HepG2 (cell line): ENCODE data around the gene SLC1A4. TPM values are rescaled to one million over a fixed set of nuclear protein-coding genes. Genes with fewer than 3 reads are reported as not detected.

Experiments used
- ATAC-seq: fragments of 200-7000 bp; cut with Tn5 transposase; 3 replicates; pipeline ENCODE4 v1.9.1; 2020; ENCODE audit warnings: mild to moderate bottlenecking, moderate library complexity
- BruUV-seq: library from RNA; stranded (reverse); fragments of 400-500 nt; replicated peaks from 2 replicates; lab custom pipeline; 2021; lab: Mats Ljungman, UMichigan
- CTCF ChIA-PET: fragments of 300-600 bp; formaldehyde crosslinking; extraction: SDS; loops from one replicate; lab custom pipeline; 2021; ENCODE audit warnings: low total read pairs, inconsistent platforms, low intra/inter-chr PET ratio; lab: Yijun Ruan, JAX
- POLR2A ChIA-PET: fragments of 350-600 bp; sonication (Branson Sonifier 250); formaldehyde crosslinking; loops from one replicate; lab custom pipeline; 2020; ENCODE audit warnings: antibody characterized with exemption, inconsistent platforms; lab: Yijun Ruan, JAX
- DNase-seq: peaks from one replicate; pipeline ENCODE4 v3.0.0-alpha.2; 2015; ENCODE audit warnings: low spot score
- FAIRE-seq: peaks from 3 replicates; lab custom pipeline; 2011; peaks lifted over from hg19 to GRCh38; lab: Jason Lieb, UNC
- H2AFZ ChIP-seq: one replicate; pipeline ENCODE4 v1.6.1; 2011; ENCODE audit warnings: low read length, inconsistent platforms
- H3K27ac ChIP-seq: fragments of 300-600 bp; 3 replicates; pipeline ENCODE4 v1.8.0; 2011; ENCODE audit warnings: mixed run types, mild to moderate bottlenecking, mixed read lengths, low read length, inconsistent platforms; ENCODE audit not compliant: insufficient read depth; ENCODE audit errors: extremely low read length
- H3K27me3 ChIP-seq, 2 experiments: fragments of 200-600 bp in 1 of 2; 2 replicates in 1 of 2; 3 replicates in 1 of 2; pipeline versions ENCODE4 v1.6.0 to v1.8.0; 2011; ENCODE audit warnings: low read length in 2 of 2, mild to moderate bottlenecking in 2 of 2, moderate library complexity in 2 of 2, inconsistent platforms in 1 of 2; ENCODE audit not compliant: insufficient read depth in 2 of 2, control insufficient read depth in 1 of 2
- H3K36me3 ChIP-seq, 2 experiments: fragments of 200-600 bp in 1 of 2; replicated peaks in 1 of 2; 2 replicates in 1 of 2; 3 replicates in 1 of 2; pipeline versions ENCODE4 v1.5.1 to v1.8.0; 2011; ENCODE audit warnings: low read length in 2 of 2, inconsistent platforms in 1 of 2; ENCODE audit not compliant: insufficient read depth in 2 of 2, control insufficient read depth in 1 of 2
- H3K4me1 ChIP-seq: 2 replicates; pipeline ENCODE4 v1.5.1; 2012; ENCODE audit warnings: low read length, inconsistent platforms; ENCODE audit not compliant: insufficient read depth
- H3K4me2 ChIP-seq: 2 replicates; pipeline ENCODE4 v1.6.0; 2011; ENCODE audit warnings: low read depth, low read length, inconsistent platforms
- H3K4me3 ChIP-seq, 3 experiments: fragments of 200-600 bp in 1 of 3; sonication (generic), shearing (Covaris generic) in 1 of 3; replicated peaks in 1 of 3; 2 replicates each; pipeline ENCODE4 v1.5.1; 2011 to 2016; ENCODE audit warnings: low read length in 3 of 3, inconsistent platforms in 2 of 3, low read depth in 2 of 3, mild to moderate bottlenecking in 2 of 3, control low read depth in 1 of 3, mixed read lengths in 1 of 3; ENCODE audit not compliant: insufficient read depth in 1 of 3
- H3K79me2 ChIP-seq: one replicate; pipeline ENCODE4 v1.6.1; 2011; ENCODE audit warnings: low read length, inconsistent platforms; ENCODE audit not compliant: insufficient read depth
- H3K9ac ChIP-seq: 2 replicates; pipeline ENCODE4 v1.6.0; 2011; ENCODE audit warnings: mild to moderate bottlenecking, low read depth, low read length, inconsistent platforms; ENCODE audit not compliant: insufficient read depth
- H3K9me3 ChIP-seq: 2 replicates; pipeline ENCODE4 v1.5.1; 2012; ENCODE audit warnings: mild to moderate bottlenecking, low read length
- H4K20me1 ChIP-seq: 2 replicates; pipeline ENCODE4 v1.6.0; 2011; ENCODE audit warnings: inconsistent platforms, mild to moderate bottlenecking, low read length, moderate library complexity; ENCODE audit not compliant: insufficient read depth
- HMGXB3 ChIP-seq: sonication (generic); formaldehyde crosslinking; IDR thresholded peaks from 2 replicates; pipeline ENCODE4 v1.4.0; 2020; ENCODE audit warnings: missing genetic modification reagents, borderline replicate concordance
- MIER2 ChIP-seq: IDR thresholded peaks from 2 replicates; pipeline ENCODE4 v1.6.1; 2016; ENCODE audit warnings: missing biosample characterization, missing genetic modification reagents
- MTF1 ChIP-seq: sonication (generic); formaldehyde crosslinking; IDR thresholded peaks from 2 replicates; pipeline ENCODE4 v1.5.0; 2020; ENCODE audit warnings: missing genetic modification reagents
- NFIB ChIP-seq: sonication (generic); formaldehyde crosslinking; IDR thresholded peaks from 2 replicates; pipeline ENCODE4 v1.9.0; 2021; ENCODE audit warnings: missing genetic modification reagents, mild to moderate bottlenecking, borderline replicate concordance
- NR2F1 ChIP-seq, 2 experiments: fragments of 450-650 bp in 1 of 2; formaldehyde crosslinking in 1 of 2; IDR thresholded peaks; 2 replicates each; pipeline versions ENCODE4 v1.5.0 to v1.6.1; 2016 to 2020; ENCODE audit warnings: mild to moderate bottlenecking in 1 of 2, missing compliant biosample characterization in 1 of 2, missing genetic modification reagents in 1 of 2, moderate library complexity in 1 of 2
- RARG ChIP-seq: sonication (generic); formaldehyde crosslinking; IDR thresholded peaks from 2 replicates; pipeline ENCODE4 v1.4.0; 2020; ENCODE audit warnings: low read depth, mild to moderate bottlenecking, missing genetic modification reagents
- ZBED4 ChIP-seq: sonication (generic); formaldehyde crosslinking; IDR thresholded peaks from 2 replicates; pipeline ENCODE4 v1.4.0; 2020; ENCODE audit warnings: missing genetic modification reagents, borderline replicate concordance
- ZBTB14 ChIP-seq: sonication (generic); formaldehyde crosslinking; IDR thresholded peaks from 2 replicates; pipeline ENCODE4 v1.4.0; 2020; ENCODE audit warnings: missing genetic modification reagents
- ZBTB42 ChIP-seq: sonication (generic); formaldehyde crosslinking; IDR thresholded peaks from 2 replicates; pipeline ENCODE4 v1.5.0; 2020; ENCODE audit warnings: mild to moderate bottlenecking, missing genetic modification reagents
- ZFP36L1 ChIP-seq: sonication (generic); formaldehyde crosslinking; IDR thresholded peaks from 2 replicates; pipeline ENCODE4 v1.8.0; 2022; ENCODE audit warnings: mild to moderate bottlenecking, missing genetic modification reagents, moderate library complexity
- ZNF235 ChIP-seq: sonication (generic); formaldehyde crosslinking; IDR thresholded peaks from 2 replicates; pipeline ENCODE4 v1.8.1; 2023; ENCODE audit warnings: mild to moderate bottlenecking, missing genetic modification reagents, borderline replicate concordance
- ZNF879 ChIP-seq: sonication (generic); formaldehyde crosslinking; IDR thresholded peaks from 2 replicates; pipeline ENCODE4 v1.8.1; 2023; ENCODE audit warnings: missing genetic modification reagents
- WGBS: methylation state at CpG from one replicate; pipeline ENCODE4 v1.1.6; 2017; ENCODE audit warnings: low lambda C conversion rate; 5-methylcytosine and 5-hydroxymethylcytosine counted together
- in situ Hi-C: cut with HindIII; loops from 2 replicates; pipeline ENCODE4 v1.10.0; 2017; ENCODE audit warnings: low pct_unique_long_range_greater_than_20kb; ENCODE audit not compliant: extremely low pct_ligation_motif_present
- intact Hi-C: fragments of 100-400 bp; cut with micrococcal nuclease; formaldehyde crosslinking; loops from one replicate; pipeline ENCODE4 v1.10.0; 2022; ENCODE audit not compliant: unreplicated experiment
- polyA plus RNA-seq, 8 experiments: library from polyadenylated mRNA; depleted of rRNA in 3 of 8; stranded (reverse) in 7 of 8; unstranded in 1 of 8; fragments of >200 nt; fragmentation: Illumina TruSeq in 4 of 8; extraction: Trizol in 4 of 8; gene quantifications; 2 replicates each; pipeline versions ENCODE4 v1.2.1 to v1.2.3, GENCODE V29; 2011 to 2016; ENCODE audit warnings: low read depth in 4 of 8, missing spikeins in 1 of 8, mixed read lengths in 1 of 8; ENCODE audit not compliant: insufficient read depth in 1 of 8
- total RNA-seq, 5 experiments: library from RNA; depleted of rRNA; stranded (reverse); fragments of >200 nt; fragmentation: Illumina TruSeq; extraction: Trizol; gene quantifications; 2 replicates each; pipeline ENCODE4 v1.2.3, GENCODE V29; 2016; ENCODE audit warnings: low read depth in 1 of 5

Gene SLC1A4
- total and polyA plus RNA-seq, 2 of the 13 experiments (the other 11 are each of a cell fraction or from before 2014, with no cell fraction given): 21.0 to 39.6 TPM

GRCh38 chr2:64970495-64970894 is 18.7 kb upstream of the SLC1A4 start (continued):
- TF ChIP-seq RARG (CRISPR knock-in tag) (no peak), MTF1 (CRISPR knock-in tag) (no peak), ZNF879 (no peak), NFIB (CRISPR knock-in tag) (no peak), HMGXB3 (CRISPR knock-in tag) (no peak), NR2F1 (CRISPR knock-in tag; IDR thresholded peaks at IDR 0.05) (no peak)

- no TSS peak for BruUV-seq
- H4K20me1 ChIP-seq: no peaks in the 10 kb centered on the region
- H3K79me2 ChIP-seq: no peaks in the 10 kb centered on the region
- no peaks in the 10 kb centered on the region for H3K36me3 ChIP-seq
- no peak overlapping the region for H3K27ac ChIP-seq
- no peak overlapping the region for H3K4me2 ChIP-seq
- peaks cover 28% of the 10 kb centered on the region for H3K4me1 ChIP-seq
- ChIA-PET CTCF (no interaction called here), POLR2A (no interaction called here)
- H2AFZ ChIP-seq: no peak overlapping the region
- in situ Hi-C loops: no loop called here
- intact Hi-C loops: no loop called here
- H3K9ac ChIP-seq: no peak overlapping the region
- H3K27me3 ChIP-seq: no peaks in the 10 kb centered on the region
- no peaks in the 10 kb centered on the region for H3K9me3 ChIP-seq
- DNase-seq (no peak), FAIRE-seq (no peak), ATAC-seq (no peak)
- H3K4me3 ChIP-seq: no peak overlapping the region
- 66% methylated on average over 5 of the region's 5 CpGs for WGBS
- TF ChIP-seq ZFP36L1 (CRISPR knock-in tag) (no peak), ZBTB14 (no peak), MIER2 (CRISPR knock-in tag) (no peak), ZBTB42 (no peak), ZBED4 (CRISPR knock-in tag) (no peak), ZNF235 (CRISPR knock-in tag) (no peak)
These were observed 16.8 kb upstream of the SLC1A4 start for GRCh38 chr2:64972426-64972825.
